ENCODE results near the gene PNISR. TPM values are rescaled to one million over a fixed set of nuclear protein-coding genes. Genes with fewer than 3 reads are reported as not detected.

The PNISR gene
- total RNA-seq, 1 experiment from 2014 or later: 288 TPM

GRCh38 chr6:99434702-99435530, 9.8 kb upstream of the PNISR start:
- DNase-seq: peak; percentile 77
- H3K9ac ChIP-seq (ENCODE audit: low read length): no peak overlapping the region

GRCh38 chr6:99432877-99433276, 7.8 kb upstream of the PNISR start:
- Histone ChIP-seq H3K27ac (ENCODE audit: low read length) (no peak overlapping the region), H4K20me1 (ENCODE audit: insufficient read depth, low read depth, low read length) (no peaks in the 10 kb centered on the region)

More at GRCh38 chr6:99434702-99435530, 9.8 kb upstream of the PNISR start:
- H3K27ac ChIP-seq (ENCODE audit: low read length): no peak overlapping the region
- peaks cover 28% of the 10 kb centered on the region for H3K79me2 ChIP-seq (ENCODE audit: low read length)
- H3K36me3 ChIP-seq (ENCODE audit: insufficient read depth, low read length): peaks cover 44% of the 10 kb centered on the region; the same call in 1 of the 2 replicates
- no peaks in the 10 kb centered on the region for H4K20me1 ChIP-seq (ENCODE audit: insufficient read depth, low read depth, low read length)
- no peaks in the 10 kb centered on the region for H3K27me3 ChIP-seq (ENCODE audit: low read length)
- H3K4me2 ChIP-seq (ENCODE audit: low read depth, low read length, poor library complexity, severe bottlenecking): no peak overlapping the region
- no peaks in the 10 kb centered on the region for H3K9me3 ChIP-seq (ENCODE audit: low read length)
- no peak overlapping the region for H2AFZ ChIP-seq (ENCODE audit: low read length)
- H3K4me1 ChIP-seq (ENCODE audit: low read length): peaks cover 6% of the 10 kb centered on the region
- no peak overlapping the region for H3K4me3 ChIP-seq (ENCODE audit: low read length)
- H3K9me2 ChIP-seq (replicated peaks; ENCODE audit: insufficient read depth, low read length): no peaks in the 10 kb centered on the region

GRCh38 chr6:99431901-99432300, 6.8 kb upstream of the PNISR start:
- H3K27ac ChIP-seq (ENCODE audit: low read length): no peak overlapping the region
- H3K4me2 ChIP-seq (ENCODE audit: low read depth, low read length, poor library complexity, severe bottlenecking): no peak overlapping the region
- H3K9me3 ChIP-seq (ENCODE audit: low read length): no peaks in the 10 kb centered on the region
- peaks cover 22% of the 10 kb centered on the region for H3K4me1 ChIP-seq (ENCODE audit: low read length)
- H3K36me3 ChIP-seq (ENCODE audit: insufficient read depth, low read length): peaks cover 35% of the 10 kb centered on the region; the same call in 1 of the 2 replicates
- no peak overlapping the region for H3K4me3 ChIP-seq (ENCODE audit: low read length)
- H3K27me3 ChIP-seq (ENCODE audit: low read length): no peaks in the 10 kb centered on the region
- DNase-seq: no peak
- no peaks in the 10 kb centered on the region for H3K9me2 ChIP-seq (replicated peaks; ENCODE audit: insufficient read depth, low read length)
- peaks cover 45% of the 10 kb centered on the region for H3K79me2 ChIP-seq (ENCODE audit: low read length)
- no peak overlapping the region for H3K9ac ChIP-seq (ENCODE audit: low read length)
- H4K20me1 ChIP-seq (ENCODE audit: insufficient read depth, low read depth, low read length): no peaks in the 10 kb centered on the region
- H2AFZ ChIP-seq (ENCODE audit: low read length): no peak overlapping the region

More at GRCh38 chr6:99432877-99433276, 7.8 kb upstream of the PNISR start:
- Histone ChIP-seq H3K9me2 (replicated peaks; ENCODE audit: insufficient read depth, low read length) (no peaks in the 10 kb centered on the region), H3K79me2 (ENCODE audit: low read length) (peaks cover 35% of the 10 kb centered on the region), H3K9me3 (ENCODE audit: low read length) (no peaks in the 10 kb centered on the region), H3K4me3 (ENCODE audit: low read length) (no peak overlapping the region), H3K36me3 (ENCODE audit: insufficient read depth, low read length) (peaks cover 35% of the 10 kb centered on the region; the same call in 1 of the 2 replicates), H2AFZ (ENCODE audit: low read length) (no peak overlapping the region), H3K9ac (ENCODE audit: low read length) (no peak overlapping the region), H3K4me2 (ENCODE audit: low read depth, low read length, poor library complexity, severe bottlenecking) (no peak overlapping the region), H3K27me3 (ENCODE audit: low read length) (no peaks in the 10 kb centered on the region), H3K4me1 (ENCODE audit: low read length) (peaks cover 12% of the 10 kb centered on the region)
- DNase-seq: no peak

- H3K4me3 ChIP-seq (ENCODE audit: low read length): no peak overlapping the region
- H3K27ac ChIP-seq (ENCODE audit: low read length): no peak overlapping the region
- DNase-seq: no peak
- no peaks in the 10 kb centered on the region for H3K9me3 ChIP-seq (ENCODE audit: low read length)
- H4K20me1 ChIP-seq (ENCODE audit: insufficient read depth, low read depth, low read length): peaks cover 16% of the 10 kb centered on the region
- H3K79me2 ChIP-seq (ENCODE audit: low read length): peaks cover 76% of the 10 kb centered on the region
- H2AFZ ChIP-seq (ENCODE audit: low read length): no peak overlapping the region
- H3K4me1 ChIP-seq (ENCODE audit: low read length): peaks cover 41% of the 10 kb centered on the region
- peaks cover 32% of the 10 kb centered on the region for H3K36me3 ChIP-seq (ENCODE audit: insufficient read depth, low read length)
- no peak overlapping the region for H3K4me2 ChIP-seq (ENCODE audit: low read depth, low read length, poor library complexity, severe bottlenecking)
- no peaks in the 10 kb centered on the region for H3K9me2 ChIP-seq (replicated peaks; ENCODE audit: insufficient read depth, low read length)
- no peaks in the 10 kb centered on the region for H3K27me3 ChIP-seq (ENCODE audit: low read length)
- no peak overlapping the region for H3K9ac ChIP-seq (ENCODE audit: low read length)
These were observed 2.9 kb upstream of the PNISR start for GRCh38 chr6:99427988-99428387.

GRCh38 chr6:99426451-99426757, 1.3 kb upstream of the PNISR start:
- Histone ChIP-seq H3K79me2 (ENCODE audit: low read length) (peaks cover 79% of the 10 kb centered on the region), H3K9me2 (replicated peaks; ENCODE audit: insufficient read depth, low read length) (no peaks in the 10 kb centered on the region), H3K36me3 (ENCODE audit: insufficient read depth, low read length) (peaks cover 31% of the 10 kb centered on the region), H3K4me2 (ENCODE audit: low read depth, low read length, poor library complexity, severe bottlenecking) (peak overlapping the region; percentile 90), H2AFZ (ENCODE audit: low read length) (peak overlapping the region; percentile 77; the same call in 1 of the 2 replicates), H3K4me3 (ENCODE audit: low read length) (peak overlapping the region; percentile 80), H3K27ac (ENCODE audit: low read length) (peak overlapping the region; percentile 87), H3K27me3 (ENCODE audit: low read length) (no peaks in the 10 kb centered on the region), H3K4me1 (ENCODE audit: low read length) (peaks cover 51% of the 10 kb centered on the region), H4K20me1 (ENCODE audit: insufficient read depth, low read depth, low read length) (peaks cover 32% of the 10 kb centered on the region), H3K9ac (ENCODE audit: low read length) (peak overlapping the region; percentile 87), H3K9me3 (ENCODE audit: low read length) (no peaks in the 10 kb centered on the region)
- DNase-seq: peak; percentile 56

- no peaks in the 10 kb centered on the region for H3K9me3 ChIP-seq (ENCODE audit: low read length)
- peaks cover 56% of the 10 kb centered on the region for H3K4me1 ChIP-seq (ENCODE audit: low read length)
- H3K4me3 ChIP-seq (ENCODE audit: low read length): peak overlapping the region; percentile 80
- peak overlapping the region; percentile 87 for H3K27ac ChIP-seq (ENCODE audit: low read length)
- peak overlapping the region; percentile 77 for H2AFZ ChIP-seq (ENCODE audit: low read length)
- H4K20me1 ChIP-seq (ENCODE audit: insufficient read depth, low read depth, low read length): peaks cover 36% of the 10 kb centered on the region
- peaks cover 83% of the 10 kb centered on the region for H3K79me2 ChIP-seq (ENCODE audit: low read length)
- DNase-seq: peak; percentile 84
- no peaks in the 10 kb centered on the region for H3K9me2 ChIP-seq (replicated peaks; ENCODE audit: insufficient read depth, low read length)
- H3K27me3 ChIP-seq (ENCODE audit: low read length): no peaks in the 10 kb centered on the region
- peak overlapping the region; percentile 87 for H3K9ac ChIP-seq (ENCODE audit: low read length)
- peak overlapping the region; percentile 90 for H3K4me2 ChIP-seq (ENCODE audit: low read depth, low read length, poor library complexity, severe bottlenecking)
- H3K36me3 ChIP-seq (ENCODE audit: insufficient read depth, low read length): peaks cover 31% of the 10 kb centered on the region
These were observed 741 bp upstream of the PNISR start for GRCh38 chr6:99425647-99426450.

GRCh38 chr6:99424022-99424421, 1.1 kb downstream of the PNISR start:
- H3K36me3 ChIP-seq (ENCODE audit: insufficient read depth, low read length): peaks cover 28% of the 10 kb centered on the region
- peak overlapping the region; percentile 87; the same call in 1 of the 2 replicates for H3K27ac ChIP-seq (ENCODE audit: low read length)
- peak overlapping the region; percentile 90 for H3K4me2 ChIP-seq (ENCODE audit: low read depth, low read length, poor library complexity, severe bottlenecking)
- DNase-seq: no peak
- no peaks in the 10 kb centered on the region for H3K9me2 ChIP-seq (replicated peaks; ENCODE audit: insufficient read depth, low read length)
- H3K79me2 ChIP-seq (ENCODE audit: low read length): peaks cover 94% of the 10 kb centered on the region
- no peak overlapping the region for H2AFZ ChIP-seq (ENCODE audit: low read length)
- H3K27me3 ChIP-seq (ENCODE audit: low read length): no peaks in the 10 kb centered on the region
- H3K4me3 ChIP-seq (ENCODE audit: low read length): peak overlapping the region; percentile 80
- H4K20me1 ChIP-seq (ENCODE audit: insufficient read depth, low read depth, low read length): peaks cover 37% of the 10 kb centered on the region
- H3K9me3 ChIP-seq (ENCODE audit: low read length): no peaks in the 10 kb centered on the region
- peaks cover 68% of the 10 kb centered on the region for H3K4me1 ChIP-seq (ENCODE audit: low read length)
- peak overlapping the region; percentile 87 for H3K9ac ChIP-seq (ENCODE audit: low read length)

- Histone ChIP-seq H2AFZ (ENCODE audit: low read length) (no peak overlapping the region), H3K27me3 (ENCODE audit: low read length) (no peaks in the 10 kb centered on the region), H3K9me3 (ENCODE audit: low read length) (no peaks in the 10 kb centered on the region), H3K27ac (ENCODE audit: low read length) (no peak overlapping the region), H3K4me3 (ENCODE audit: low read length) (0 out of 2 replicates have a peak overlapping the region, but pooled peaks have one; percentile 80), H3K4me2 (ENCODE audit: low read depth, low read length, poor library complexity, severe bottlenecking) (peak overlapping the region; percentile 90), H3K4me1 (ENCODE audit: low read length) (peaks cover 67% of the 10 kb centered on the region), H3K9me2 (replicated peaks; ENCODE audit: insufficient read depth, low read length) (no peaks in the 10 kb centered on the region), H3K79me2 (ENCODE audit: low read length) (peaks cover 96% of the 10 kb centered on the region), H3K9ac (ENCODE audit: low read length) (no peak overlapping the region), H4K20me1 (ENCODE audit: insufficient read depth, low read depth, low read length) (peaks cover 37% of the 10 kb centered on the region), H3K36me3 (ENCODE audit: insufficient read depth, low read length) (peaks cover 28% of the 10 kb centered on the region)
- DNase-seq: no peak
These were observed 2.2 kb downstream of the PNISR start for GRCh38 chr6:99422912-99423311.
